GM12892 (cell line): ENCODE measurements around the gene GPR157.
A peak's percentile ranks its signal among the peaks of the same experiment; 100 is the strongest.

Experiments
- DNase-seq: peaks from one replicate; pipeline ENCODE4 v3.0.0; 2011; ENCODE audit not compliant: insufficient read length
- FAIRE-seq: peaks from 2 replicates; lab custom pipeline; 2011; peaks lifted over from hg19 to GRCh38; lab: Jason Lieb, UNC
- POLR2A ChIP-seq: IDR thresholded peaks from 2 replicates; pipeline ENCODE4 v1.6.1; 2011; ENCODE audit warnings: low read depth, low read length, control low read depth
- POLR2AphosphoS5 ChIP-seq: IDR thresholded peaks from 2 replicates; pipeline ENCODE4 v1.6.1; 2011; ENCODE audit warnings: low read depth, low read length, control low read depth
- TAF1 ChIP-seq: IDR thresholded peaks from 2 replicates; pipeline ENCODE4 v1.6.1; 2011; ENCODE audit warnings: low read depth, mild to moderate bottlenecking, control low read depth, low read length, borderline replicate concordance

Gene GPR157

GRCh38 chr1:9059891-9060744 lies 68.8 kb downstream of the GPR157 start:
- FAIRE-seq (peak; percentile 89), DNase-seq (no peak)
- TF ChIP-seq POLR2A: peak; percentile 44; the same call in 1 of the 2 replicates
- TF ChIP-seq POLR2AphosphoS5: peak; percentile 68; the same call in 1 of the 2 replicates
- no peak for TF ChIP-seq TAF1

- no peak for FAIRE-seq
- no peak for DNase-seq
Measured at GRCh38 chr1:9058465-9058864, 70.4 kb downstream of the GPR157 start.

GRCh38 chr1:9057851-9058250 lies 71.1 kb downstream of the GPR157 start:
- no peak for TF ChIP-seq POLR2A
- no peak for TF ChIP-seq TAF1
- TF ChIP-seq POLR2AphosphoS5: no peak
- no peak for FAIRE-seq

More at GRCh38 chr1:9058465-9058864, 70.4 kb downstream of the GPR157 start:
- no peak for TF ChIP-seq POLR2AphosphoS5
- TF ChIP-seq POLR2A: no peak
- TF ChIP-seq TAF1: no peak

GRCh38 chr1:9052272-9053049 lies 76.4 kb downstream of the GPR157 start:
- DNase-seq: no peak
- FAIRE-seq: no peak
- TF ChIP-seq POLR2AphosphoS5 (peak; percentile 57), TAF1 (no peak)

More at GRCh38 chr1:9057851-9058250, 71.1 kb downstream of the GPR157 start:
- DNase-seq: no peak

GRCh38 chr1:9051379-9051778 lies 77.5 kb downstream of the GPR157 start:
- FAIRE-seq: peak; percentile 30
- TF ChIP-seq POLR2AphosphoS5: no peak
- no peak for TF ChIP-seq TAF1
- TF ChIP-seq POLR2A: no peak
- no peak for DNase-seq

- no peak for FAIRE-seq
- no peak for TF ChIP-seq POLR2AphosphoS5
- no peak for TF ChIP-seq POLR2A
- no peak for TF ChIP-seq TAF1
- no peak for DNase-seq
Measured at GRCh38 chr1:9050803-9051202, 78.1 kb downstream of the GPR157 start.
